ENCODE measurements around the gene APBB2.

Gene APBB2

GRCh38 chr4:40856840-40857362, 357.4 kb downstream of the APBB2 start:
- Mint-ChIP-seq H3K4me1 (ENCODE audit: low read depth) (peaks cover 13% of the 10 kb centered on the region), H3K4me3 (peak overlapping the region; percentile 66), H3K27me3 (peaks cover 80% of the 10 kb centered on the region), H3K27ac (no peak overlapping the region), H3K36me3 (ENCODE audit: low read depth) (no peaks in the 10 kb centered on the region), H3K9me3 (no peaks in the 10 kb centered on the region)
- DNase-seq = peak; percentile 73

GRCh38 chr4:40856277-40856839, 358.0 kb downstream of the APBB2 start:
- peaks cover 13% of the 10 kb centered on the region for H3K4me1 Mint-ChIP-seq (ENCODE audit: low read depth)
- peaks cover 80% of the 10 kb centered on the region for H3K27me3 Mint-ChIP-seq
- H3K9me3 Mint-ChIP-seq = no peaks in the 10 kb centered on the region
- peak overlapping the region; percentile 66 for H3K4me3 Mint-ChIP-seq
- DNase-seq = no peak
- H3K27ac Mint-ChIP-seq = no peak overlapping the region
- no peaks in the 10 kb centered on the region for H3K36me3 Mint-ChIP-seq (ENCODE audit: low read depth)

- DNase-seq = no peak
- no peaks in the 10 kb centered on the region for H3K36me3 Mint-ChIP-seq (ENCODE audit: low read depth)
- H3K9me3 Mint-ChIP-seq = no peaks in the 10 kb centered on the region
- H3K27me3 Mint-ChIP-seq = peaks cover 46% of the 10 kb centered on the region
- no peaks in the 10 kb centered on the region for H3K4me1 Mint-ChIP-seq (ENCODE audit: low read depth)
- no peak overlapping the region for H3K4me3 Mint-ChIP-seq
- H3K27ac Mint-ChIP-seq = no peak overlapping the region
Measured at GRCh38 chr4:40850496-40850895, 363.8 kb downstream of the APBB2 start.

- H3K4me3 Mint-ChIP-seq = no peak overlapping the region
- H3K9me3 Mint-ChIP-seq = no peaks in the 10 kb centered on the region
- DNase-seq = no peak
- no peaks in the 10 kb centered on the region for H3K36me3 Mint-ChIP-seq (ENCODE audit: low read depth)
- H3K27me3 Mint-ChIP-seq = peaks cover 32% of the 10 kb centered on the region
- H3K4me1 Mint-ChIP-seq (ENCODE audit: low read depth) = no peaks in the 10 kb centered on the region
- no peak overlapping the region for H3K27ac Mint-ChIP-seq
Measured at GRCh38 chr4:40848940-40849339, 365.4 kb downstream of the APBB2 start.

GRCh38 chr4:40848251-40848650, 366.1 kb downstream of the APBB2 start:
- Mint-ChIP-seq H3K36me3 (ENCODE audit: low read depth) (no peaks in the 10 kb centered on the region), H3K9me3 (no peaks in the 10 kb centered on the region), H3K27me3 (peaks cover 25% of the 10 kb centered on the region), H3K4me1 (ENCODE audit: low read depth) (no peaks in the 10 kb centered on the region), H3K4me3 (no peak overlapping the region), H3K27ac (no peak overlapping the region)
- no peak for DNase-seq

- Mint-ChIP-seq H3K36me3 (ENCODE audit: low read depth) (no peaks in the 10 kb centered on the region), H3K9me3 (no peaks in the 10 kb centered on the region), H3K4me3 (no peak overlapping the region), H3K27ac (no peak overlapping the region), H3K4me1 (ENCODE audit: low read depth) (no peaks in the 10 kb centered on the region), H3K27me3 (peaks cover 19% of the 10 kb centered on the region)
- DNase-seq = no peak
Measured at GRCh38 chr4:40846532-40846931, 367.8 kb downstream of the APBB2 start.

- Mint-ChIP-seq H3K36me3 (ENCODE audit: low read depth) (no peaks in the 10 kb centered on the region), H3K4me3 (no peak overlapping the region), H3K4me1 (ENCODE audit: low read depth) (peaks cover 7% of the 10 kb centered on the region), H3K27ac (no peak overlapping the region), H3K27me3 (peaks cover 12% of the 10 kb centered on the region), H3K9me3 (no peaks in the 10 kb centered on the region)
- no peak for DNase-seq
Measured at GRCh38 chr4:40845154-40845835, 369.0 kb downstream of the APBB2 start.

- H3K4me3 Mint-ChIP-seq = no peak overlapping the region
- H3K9me3 Mint-ChIP-seq = no peaks in the 10 kb centered on the region
- peaks cover 7% of the 10 kb centered on the region for H3K4me1 Mint-ChIP-seq (ENCODE audit: low read depth)
- no peak for DNase-seq
- H3K27ac Mint-ChIP-seq = no peak overlapping the region
- no peaks in the 10 kb centered on the region for H3K36me3 Mint-ChIP-seq (ENCODE audit: low read depth)
- H3K27me3 Mint-ChIP-seq = peaks cover 12% of the 10 kb centered on the region
Measured at GRCh38 chr4:40844261-40844660, 370.1 kb downstream of the APBB2 start.

GRCh38 chr4:40843696-40844095, 370.6 kb downstream of the APBB2 start:
- Mint-ChIP-seq H3K4me1 (ENCODE audit: low read depth) (peaks cover 7% of the 10 kb centered on the region), H3K27ac (no peak overlapping the region), H3K27me3 (peaks cover 7% of the 10 kb centered on the region), H3K4me3 (no peak overlapping the region), H3K36me3 (ENCODE audit: low read depth) (no peaks in the 10 kb centered on the region), H3K9me3 (no peaks in the 10 kb centered on the region)
- no peak for DNase-seq

- Mint-ChIP-seq H3K27ac (no peak overlapping the region), H3K27me3 (peaks cover 4% of the 10 kb centered on the region), H3K4me1 (ENCODE audit: low read depth) (peaks cover 7% of the 10 kb centered on the region), H3K36me3 (ENCODE audit: low read depth) (no peaks in the 10 kb centered on the region), H3K9me3 (no peaks in the 10 kb centered on the region), H3K4me3 (no peak overlapping the region)
- no peak for DNase-seq
Measured at GRCh38 chr4:40842725-40843423, 371.5 kb downstream of the APBB2 start.

- Mint-ChIP-seq H3K27ac (no peak overlapping the region), H3K4me1 (ENCODE audit: low read depth) (peaks cover 7% of the 10 kb centered on the region)
Measured at GRCh38 chr4:40842318-40842717, 372.0 kb downstream of the APBB2 start.

GRCh38 chr4:40840985-40841571, 373.3 kb downstream of the APBB2 start:
- peak; percentile 83 for DNase-seq
- Mint-ChIP-seq H3K27me3 (peaks cover 4% of the 10 kb centered on the region), H3K4me1 (ENCODE audit: low read depth) (peaks cover 7% of the 10 kb centered on the region), H3K4me3 (no peak overlapping the region), H3K36me3 (ENCODE audit: low read depth) (no peaks in the 10 kb centered on the region), H3K9me3 (no peaks in the 10 kb centered on the region), H3K27ac (no peak overlapping the region)

More at GRCh38 chr4:40842318-40842717, 372.0 kb downstream of the APBB2 start:
- no peak for DNase-seq
- Mint-ChIP-seq H3K4me3 (no peak overlapping the region), H3K36me3 (ENCODE audit: low read depth) (no peaks in the 10 kb centered on the region), H3K27me3 (peaks cover 4% of the 10 kb centered on the region), H3K9me3 (no peaks in the 10 kb centered on the region)

GRCh38 chr4:40840255-40840984, 373.9 kb downstream of the APBB2 start:
- Mint-ChIP-seq H3K36me3 (ENCODE audit: low read depth) (no peaks in the 10 kb centered on the region), H3K4me1 (ENCODE audit: low read depth) (peaks cover 7% of the 10 kb centered on the region), H3K27me3 (peaks cover 4% of the 10 kb centered on the region), H3K27ac (no peak overlapping the region), H3K9me3 (no peaks in the 10 kb centered on the region), H3K4me3 (no peak overlapping the region)
- no peak for DNase-seq

- no peaks in the 10 kb centered on the region for H3K9me3 Mint-ChIP-seq
- H3K27ac Mint-ChIP-seq = no peak overlapping the region
- H3K27me3 Mint-ChIP-seq = peaks cover 4% of the 10 kb centered on the region
- DNase-seq = no peak
- peaks cover 7% of the 10 kb centered on the region for H3K4me1 Mint-ChIP-seq (ENCODE audit: low read depth)
- no peak overlapping the region for H3K4me3 Mint-ChIP-seq
- no peaks in the 10 kb centered on the region for H3K36me3 Mint-ChIP-seq (ENCODE audit: low read depth)
Measured at GRCh38 chr4:40838742-40839141, 375.6 kb downstream of the APBB2 start.

Measured in activated T-cell treated with anti-CD3 and anti-CD28 coated beads, Interleukin-2, amount 50 U/mL, for 24 hours (primary cell).